Parathyroid adenoma (tissue), 2 donors: ENCODE data around the gene TRIM5.

Experiments
- H2AFZ ChIP-seq: fragments of 300-600 bp; sonication (generic); one replicate; pipeline ENCODE4 v1.7.0; 2017; ENCODE audit warnings: antibody characterized with exemption, mild to moderate bottlenecking
- H3K27ac ChIP-seq: fragments of 300-600 bp; sonication (generic); one replicate; pipeline ENCODE4 v1.7.0; 2017
- H3K27me3 ChIP-seq: fragments of 300-600 bp; sonication (generic); one replicate; pipeline ENCODE4 v1.7.0; 2017; ENCODE audit warnings: low read length; ENCODE audit not compliant: control insufficient read depth, insufficient read depth
- H3K36me3 ChIP-seq: fragments of 300-600 bp; sonication (generic); one replicate; pipeline ENCODE4 v1.7.0; 2017; ENCODE audit warnings: low read length; ENCODE audit not compliant: control insufficient read depth, insufficient read depth
- H3K4me1 ChIP-seq: fragments of 300-600 bp; sonication (generic); one replicate; pipeline ENCODE4 v1.7.0; 2017; ENCODE audit warnings: control low read depth
- H3K4me2 ChIP-seq: fragments of 300-600 bp; sonication (generic); one replicate; pipeline ENCODE4 v1.7.0; 2017; ENCODE audit warnings: low read length
- H3K4me3 ChIP-seq: fragments of 300-600 bp; sonication (generic); one replicate; pipeline ENCODE4 v1.7.0; 2017; ENCODE audit warnings: low read depth, low read length
- H3K79me2 ChIP-seq: fragments of 300-600 bp; sonication (generic); one replicate; pipeline ENCODE4 v1.7.0; 2017; ENCODE audit warnings: control low read depth
- H3K9ac ChIP-seq: fragments of 300-600 bp; sonication (generic); one replicate; pipeline ENCODE4 v1.7.0; 2017; ENCODE audit warnings: mild to moderate bottlenecking
- H3K9me3 ChIP-seq: fragments of 300-600 bp; sonication (generic); one replicate; pipeline ENCODE4 v1.7.0; 2017; ENCODE audit warnings: low read length; ENCODE audit not compliant: control insufficient read depth
- CTCF ChIP-seq: fragments of 300-600 bp; sonication (generic); IDR thresholded peaks from one replicate; pipeline ENCODE4 v1.7.0; 2017; ENCODE audit warnings: antibody characterized with exemption, mild to moderate bottlenecking
- donor health status: primary hyperparathyroidism.

Gene TRIM5

GRCh38 chr11:5684646-5685362, at the start of gene TRIM5:
Gene TRIM5, minus strand, starts transcription at chr11:5685074. Its CDS starts 4,897 bp downstream, at chr11:5680177.
- H3K4me2 ChIP-seq, result peak within 1 kb of the TSS; percentile 75
- no peaks in the 10 kb centered on the region for H3K27me3 ChIP-seq
- H3K4me1 ChIP-seq, result no peaks in the 10 kb centered on the region
- H3K4me3 ChIP-seq, result peak within 1 kb of the TSS; percentile 75
- peak within 1 kb of the TSS; percentile 86 for H3K27ac ChIP-seq
- no peak within 1 kb of the TSS for H3K9ac ChIP-seq
- peak; percentile 35 for TF ChIP-seq CTCF
- H3K36me3 ChIP-seq, result no peaks in the 10 kb centered on the region
- no peaks in the 10 kb centered on the region for H3K9me3 ChIP-seq
- peak within 1 kb of the TSS; percentile 68 for H2AFZ ChIP-seq
- H3K79me2 ChIP-seq, result no peaks in the 10 kb centered on the region

- Histone ChIP-seq H3K4me3 (no peak overlapping the region), H3K79me2 (no peaks in the 10 kb centered on the region), H3K27ac (no peak overlapping the region), H2AFZ (no peak overlapping the region), H3K9me3 (no peaks in the 10 kb centered on the region), H3K4me2 (no peak overlapping the region), H3K4me1 (no peaks in the 10 kb centered on the region), H3K27me3 (no peaks in the 10 kb centered on the region), H3K9ac (no peak overlapping the region), H3K36me3 (no peaks in the 10 kb centered on the region)
- no peak for TF ChIP-seq CTCF
Measured at GRCh38 chr11:5727691-5728090, 42.8 kb upstream of the TRIM5 start.

GRCh38 chr11:5726351-5726750, 41.5 kb upstream of the TRIM5 start:
- TF ChIP-seq CTCF, result no peak
- no peak overlapping the region for H3K4me2 ChIP-seq

GRCh38 chr11:5722622-5723021, 37.7 kb upstream of the TRIM5 start:
- no peak overlapping the region for H3K9ac ChIP-seq
- no peak overlapping the region for H3K27ac ChIP-seq
- H3K4me1 ChIP-seq, result no peaks in the 10 kb centered on the region
- TF ChIP-seq CTCF, result no peak
- H3K27me3 ChIP-seq, result no peaks in the 10 kb centered on the region
- no peak overlapping the region for H3K4me3 ChIP-seq
- no peaks in the 10 kb centered on the region for H3K9me3 ChIP-seq
- H3K36me3 ChIP-seq, result no peaks in the 10 kb centered on the region
- no peaks in the 10 kb centered on the region for H3K79me2 ChIP-seq
- H3K4me2 ChIP-seq, result no peak overlapping the region
- no peak overlapping the region for H2AFZ ChIP-seq

More at GRCh38 chr11:5726351-5726750, 41.5 kb upstream of the TRIM5 start:
- no peak overlapping the region for H3K4me3 ChIP-seq
- no peak overlapping the region for H3K9ac ChIP-seq
- no peaks in the 10 kb centered on the region for H3K27me3 ChIP-seq
- H2AFZ ChIP-seq, result no peak overlapping the region
- H3K4me1 ChIP-seq, result no peaks in the 10 kb centered on the region
- no peaks in the 10 kb centered on the region for H3K36me3 ChIP-seq
- H3K9me3 ChIP-seq, result no peaks in the 10 kb centered on the region
- no peak overlapping the region for H3K27ac ChIP-seq
- no peaks in the 10 kb centered on the region for H3K79me2 ChIP-seq
